ENCODE results near the gene UBE3C. TPM values are rescaled to one million over a fixed set of nuclear protein-coding genes. Genes with fewer than 3 reads are reported as not detected.

UBE3C gene
- total and polyA plus RNA-seq, 9 of the 15 experiments (the other 6 are each of a cell fraction or from before 2014, with no cell fraction given), result 9.6 to 91.7 (median 75.4) TPM

- Histone ChIP-seq H3K27me3 (ENCODE audit: control insufficient read depth in 2 of 2, insufficient read depth in 2 of 2, low read length in 2 of 2) (no peaks in the 10 kb centered on the region), H3K79me2 (ENCODE audit: control insufficient read depth, insufficient read depth, low read length) (no peaks in the 10 kb centered on the region), H3K27ac (ENCODE audit: extremely low read depth, low read depth, low read length) (no peak overlapping the region), H3K4me2 (ENCODE audit: insufficient read depth, low read length) (no peak overlapping the region), H3K36me3 (ENCODE audit: control insufficient read depth, insufficient read depth, low read length) (peaks cover 45% of the 10 kb centered on the region), H2AFZ (ENCODE audit: low read depth, low read length) (no peak overlapping the region), H4K20me1 (replicated peaks; ENCODE audit: control insufficient read depth, insufficient read depth, low read length) (no peaks in the 10 kb centered on the region; the same call in 1 of the 2 replicates), H3K9me1 (ENCODE audit: control insufficient read depth, insufficient read depth, low read length) (no peaks in the 10 kb centered on the region), H3K9ac (ENCODE audit: insufficient read depth in 1 of 2, low read depth in 2 of 2, low read length in 2 of 2) (peak overlapping the region in 1 of 2 experiments; percentile 33; a peak in 1 of 4 replicates), H3K4me3 (no peak overlapping the region), H3K9me3 (replicated peaks; ENCODE audit: control insufficient read depth, insufficient read depth, low read depth, low read length) (no peaks in the 10 kb centered on the region), H3K4me1 (replicated peaks in 1 of 2; ENCODE audit: control insufficient read depth in 2 of 2, insufficient read depth in 2 of 2, low read length in 2 of 2) (peaks cover 4 to 27% of the 10 kb centered on the region in 2 experiments; a peak in 4 of 5 replicates)
- no peak for FAIRE-seq
- ATAC-seq, result peak; percentile 8
- ChIA-PET POLR2A (interaction anchor here (0.6 to 1.2 kb wide), 3 partner anchors 11 to 250 kb away, joined by 3 read pairs; no protein-coding TSS in a partner anchor), CTCF (ENCODE audit: low intra/inter-chr PET ratio) (interaction anchor here (0.7 to 1.4 kb wide), 5 partner anchors 35 to 364 kb away, joined by 3 to 8 read pairs (median 5); no protein-coding TSS in a partner anchor)
- WGBS (ENCODE audit: insufficient coverage, low coverage, missing lambda C conversion rate), result 87% methylated on average over 24 of the region's 24 CpGs
- no TSS peak for BruUV-seq (replicated peaks)
- intact Hi-C loops (cut with micrococcal nuclease) (loop anchor here (2.0 to 5.0 kb wide), 4 partner anchors 70 to 1475 kb away; no protein-coding TSS in a partner anchor), in situ Hi-C loops (cut with MboI) (loop anchor here (10.0 kb wide), 1 partner anchor 1468 kb away; no protein-coding TSS in a partner anchor)
- peak in 1 of 4 experiments; percentile 19 for DNase-seq (ENCODE audit: extremely low read depth in 1 of 4, low spot score in 3 of 4)
- TF ChIP-seq SUPT5H (IDR thresholded peaks at IDR 0.05) (peak; percentile 48; the same call in 1 of the 2 replicates), EZH2 (IDR thresholded peaks at IDR 0.05; ENCODE audit: borderline replicate concordance, low read depth, low read length) (no peak), ZKSCAN8 (CRISPR knock-in tag; IDR thresholded peaks at IDR 0.05) (no peak), SNRNP70 (optimal IDR thresholded peaks at IDR 0.05; ENCODE audit: low read depth, low read length) (peak; percentile 24), PML (IDR thresholded peaks at IDR 0.05; ENCODE audit: low read length) (no peak), SMARCE1 (IDR thresholded peaks at IDR 0.05) (no peak), FIP1L1 (IDR thresholded peaks at IDR 0.05; ENCODE audit: low read depth, low read length, poor library complexity, severe bottlenecking) (no peak), PYGO2 (tag; IDR thresholded peaks at IDR 0.05) (no peak), PHB2 (IDR thresholded peaks at IDR 0.05; ENCODE audit: low read depth) (no peak), THAP12 (CRISPR knock-in tag; IDR thresholded peaks at IDR 0.05) (no peak), KDM5B (IDR thresholded peaks at IDR 0.05; ENCODE audit: insufficient replicate concordance, low read depth, low read length) (no peak), ZNF511 (CRISPR knock-in tag; IDR thresholded peaks at IDR 0.05) (no peak), ZHX1 (conservative IDR thresholded peaks at IDR 0.05; ENCODE audit: low read length) (no peak), POLR2G (IDR thresholded peaks at IDR 0.05; ENCODE audit: low read depth, low read length) (peak; percentile 69), POLR2A (conservative IDR thresholded peaks at IDR 0.05) (peak; percentile 40; the same call in 1 of the 2 replicates), U2AF1 (optimal IDR thresholded peaks at IDR 0.05; ENCODE audit: low read depth, low read length) (no peak)
Measured at GRCh38 chr7:157272351-157273207, 133.9 kb downstream of the UBE3C start.

Data from K562 (cell line).